DMS114 treated with DMSO at 0.1 percent for 48 hours (cell line): ENCODE results near the gene NCLN.
"Not testable (repeated sequence)": the region's sequence is repeated elsewhere in the genome, so short reads cannot be mapped to it uniquely, and the experiment has no call there.

Experiments
- DNase-seq: peaks from one replicate; lab custom pipeline; 2025; ENCODE audit not compliant: unreplicated experiment; lab: John Stamatoyannopoulos, UW

NCLN gene

DNA sequence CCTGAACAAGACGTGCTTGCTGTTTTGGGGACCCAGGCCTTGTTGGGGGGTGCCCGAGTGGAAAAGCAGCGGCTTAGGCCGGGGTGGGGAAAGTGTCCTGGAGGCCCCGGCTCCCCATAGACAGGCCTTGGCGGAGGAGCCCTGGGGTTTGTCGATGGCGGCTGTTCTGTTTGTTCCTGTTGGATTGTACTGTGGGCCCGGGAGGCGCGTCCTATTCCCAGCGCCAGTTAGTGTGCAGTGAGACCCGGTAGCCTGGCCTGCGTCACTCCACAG lies 11.1 kb downstream of the NCLN start:
- no peak for DNase-seq

DNA sequence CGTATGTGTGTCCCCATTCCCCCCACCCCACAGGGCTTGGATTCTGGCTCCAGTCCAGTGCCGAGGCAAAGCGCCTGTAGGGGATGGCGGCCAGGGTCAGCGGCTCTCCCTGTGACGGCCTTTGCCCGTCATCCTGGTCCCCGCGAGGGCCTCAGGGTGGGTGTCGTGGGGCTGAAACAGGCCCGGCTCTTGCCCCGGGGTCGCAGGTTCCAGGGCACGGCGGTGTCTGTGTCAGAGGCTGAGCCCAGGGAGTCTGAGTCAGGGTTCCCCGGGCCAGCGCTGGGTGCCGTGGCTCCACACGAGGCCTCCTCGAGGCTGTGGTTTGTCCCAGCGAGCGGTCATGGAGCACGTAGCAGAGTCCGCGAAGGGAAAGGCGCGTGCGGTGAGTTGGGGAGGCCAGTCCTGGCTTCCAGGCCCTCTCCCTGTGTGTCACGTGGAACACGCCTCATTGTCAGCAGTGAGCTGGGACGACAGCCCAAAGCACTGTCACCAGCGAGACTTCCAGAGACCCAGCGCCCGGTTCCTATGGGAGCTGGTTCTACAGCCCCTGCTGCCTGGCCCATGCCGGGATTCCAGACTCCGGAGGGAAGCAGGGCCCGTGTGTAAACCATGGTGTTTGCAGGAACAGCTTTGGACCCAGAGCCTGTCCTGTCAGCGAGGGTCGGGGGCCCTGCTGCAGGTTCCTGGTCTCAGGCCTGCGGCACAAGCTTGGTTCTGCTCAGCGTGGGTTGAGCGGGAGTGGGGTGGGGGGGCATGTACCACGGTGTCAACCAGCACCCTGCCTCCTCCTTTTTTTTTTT lies 13.4 kb downstream of the NCLN start:
- DNase-seq = no peak

DNA sequence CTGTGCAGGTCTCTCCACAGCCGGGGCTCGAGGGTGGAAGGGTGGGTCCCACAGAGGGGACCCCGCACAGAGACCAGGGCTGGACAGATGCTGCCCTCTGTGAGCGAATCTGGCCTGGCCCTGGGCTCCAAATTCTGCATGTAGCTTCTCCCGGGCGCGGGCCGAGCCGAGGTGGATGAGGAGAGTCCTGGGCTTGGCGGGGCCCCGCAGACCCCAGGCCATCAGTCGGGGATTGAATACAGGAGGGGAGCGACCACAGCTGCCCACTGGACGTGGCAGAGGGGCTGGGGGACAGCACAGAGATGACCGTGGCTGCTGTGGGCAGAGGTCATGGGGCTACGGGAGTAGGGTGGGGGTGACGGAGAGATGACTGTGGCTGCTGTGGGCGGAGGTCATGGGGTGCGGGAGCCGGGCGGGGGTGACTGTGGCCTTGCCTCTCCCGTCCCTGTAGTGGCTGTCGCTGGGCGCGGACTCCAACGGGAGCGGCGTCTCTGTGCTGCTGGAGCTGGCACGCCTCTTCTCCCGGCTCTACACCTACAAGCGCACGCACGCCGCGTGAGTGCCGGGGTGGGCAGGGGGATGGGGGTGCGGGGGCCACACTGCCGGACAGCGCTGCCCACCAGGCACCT lies 15.5 kb downstream of the NCLN start:
- DNase-seq = no peak

DNA sequence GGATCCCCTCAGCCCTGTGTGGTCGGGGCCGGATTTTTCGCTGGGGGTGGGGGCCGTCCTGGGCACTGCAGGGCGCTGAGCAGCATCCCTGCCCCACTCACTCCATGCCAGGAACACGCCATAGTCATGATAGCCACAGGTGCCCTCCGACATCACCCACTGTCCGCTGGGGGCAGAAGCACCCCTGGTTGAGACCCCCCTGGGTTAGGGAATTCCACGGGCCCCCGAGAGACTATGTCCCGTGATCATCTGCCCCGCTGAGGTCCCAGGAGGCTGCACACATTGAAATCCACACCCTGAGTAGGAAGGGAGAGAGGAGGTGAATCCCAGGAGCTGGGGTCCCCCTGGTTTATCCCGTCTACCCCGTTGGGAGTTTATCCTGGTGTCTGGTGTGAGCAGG lies 16.2 kb downstream of the NCLN start:
- DNase-seq = no peak

DNA sequence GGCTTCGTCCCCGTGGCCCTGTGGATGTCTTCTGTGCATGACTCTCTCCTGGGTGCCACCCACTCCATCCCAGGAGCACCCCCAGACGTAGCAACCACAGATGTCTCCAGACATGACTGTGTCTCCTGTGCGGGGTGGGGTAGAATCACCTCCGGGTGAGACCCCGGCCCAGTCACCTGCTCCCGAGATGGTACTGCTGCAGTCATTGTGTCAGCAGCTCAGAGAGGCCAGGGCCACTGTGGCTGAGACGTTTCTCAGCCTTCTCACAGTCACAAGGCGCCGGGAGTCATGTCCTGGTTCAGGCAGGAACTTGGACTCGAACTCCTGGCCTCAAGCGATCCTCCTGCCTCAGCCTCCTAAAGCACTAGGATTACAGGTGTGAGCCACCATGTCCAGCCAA lies 16.6 kb downstream of the NCLN start:
- no peak for DNase-seq

DNA sequence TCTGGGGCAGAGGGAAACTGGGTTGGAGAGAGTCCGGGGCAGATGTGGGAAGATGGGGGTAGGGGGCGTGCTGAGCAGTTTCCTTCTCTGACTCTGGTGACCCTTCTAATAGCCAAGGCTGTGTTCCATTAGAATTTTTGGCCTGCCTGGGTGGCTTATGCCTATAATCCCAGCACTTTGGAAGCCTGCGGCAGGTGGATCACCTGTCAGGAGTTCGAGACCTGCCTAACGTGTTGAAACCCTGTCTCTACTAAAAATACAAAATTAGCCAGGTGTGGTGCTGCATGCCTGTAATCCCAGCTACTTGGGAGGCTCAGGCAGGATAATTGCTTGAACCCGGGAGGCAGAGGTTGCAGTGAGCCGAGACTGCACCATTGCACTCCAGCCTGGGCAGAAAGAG lies 17.2 kb downstream of the NCLN start:
- DNase-seq = not testable (repeated sequence)

DNA sequence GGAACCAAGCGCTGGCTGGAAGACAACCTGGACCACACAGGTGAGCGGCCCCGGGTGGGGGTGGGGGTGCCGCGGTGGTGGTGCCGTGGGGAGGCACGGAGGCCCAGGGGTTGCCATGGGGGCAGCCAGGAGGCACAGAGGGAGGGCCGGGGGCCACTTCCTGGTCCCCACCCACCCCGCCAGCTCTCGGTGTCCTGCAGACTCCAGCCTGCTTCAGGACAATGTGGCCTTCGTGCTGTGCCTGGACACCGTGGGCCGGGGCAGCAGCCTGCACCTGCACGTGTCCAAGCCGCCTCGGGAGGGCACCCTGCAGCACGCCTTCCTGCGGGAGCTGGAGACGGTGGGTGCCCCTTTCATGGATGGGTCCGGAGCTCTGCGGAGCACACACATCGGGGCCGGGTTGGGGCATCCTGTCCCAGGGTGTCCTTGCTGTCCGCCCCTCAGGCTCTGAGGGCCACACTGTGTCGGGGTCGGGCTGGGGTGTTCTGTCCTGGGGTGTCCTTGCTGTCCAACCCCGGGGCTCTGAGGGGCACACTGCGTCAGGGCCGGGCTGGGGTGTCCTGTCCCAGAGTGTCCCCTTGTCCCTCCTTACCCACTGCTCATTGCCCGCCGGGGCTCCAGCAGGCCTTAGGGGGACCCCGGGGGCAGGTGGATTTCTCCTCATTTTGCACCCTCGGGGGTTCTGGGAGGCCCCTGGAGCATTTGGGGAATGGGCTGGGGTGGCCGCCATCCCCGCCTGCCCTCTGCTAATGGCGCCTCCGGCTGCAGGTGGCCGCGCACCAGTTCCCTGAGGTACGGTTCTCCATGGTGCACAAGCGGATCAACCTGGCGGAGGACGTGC lies 18.3 kb downstream of the NCLN start:
- DNase-seq = no peak

DNA sequence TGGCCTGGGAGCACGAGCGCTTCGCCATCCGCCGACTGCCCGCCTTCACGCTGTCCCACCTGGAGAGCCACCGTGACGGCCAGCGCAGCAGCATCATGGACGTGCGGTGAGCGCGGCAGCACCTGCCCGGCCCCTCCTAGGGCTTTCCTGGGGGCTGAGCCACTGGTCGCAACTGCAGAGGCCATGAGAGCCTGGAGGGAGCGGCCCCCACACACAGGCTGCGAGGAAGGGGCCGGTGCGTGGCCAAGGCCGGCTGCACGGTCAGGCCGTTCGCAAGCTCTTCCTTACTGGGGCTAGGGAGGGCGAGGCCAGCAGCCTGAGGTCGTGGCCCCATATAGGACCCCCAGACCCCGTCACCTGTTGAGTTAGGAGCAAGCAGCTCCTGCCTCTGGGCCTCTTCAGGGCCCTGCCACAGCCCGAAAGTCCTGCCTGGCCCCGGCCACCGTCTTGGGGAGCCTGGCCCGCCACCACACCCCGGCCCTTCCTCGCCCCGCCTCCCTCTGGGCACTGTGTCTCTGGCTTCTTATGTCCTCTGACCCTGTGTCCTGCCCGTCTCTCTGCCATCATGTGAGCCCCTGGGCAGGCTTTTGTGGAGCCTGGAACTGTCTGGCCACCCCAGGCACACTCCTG lies 19.0 kb downstream of the NCLN start:
- DNase-seq = no peak

DNA sequence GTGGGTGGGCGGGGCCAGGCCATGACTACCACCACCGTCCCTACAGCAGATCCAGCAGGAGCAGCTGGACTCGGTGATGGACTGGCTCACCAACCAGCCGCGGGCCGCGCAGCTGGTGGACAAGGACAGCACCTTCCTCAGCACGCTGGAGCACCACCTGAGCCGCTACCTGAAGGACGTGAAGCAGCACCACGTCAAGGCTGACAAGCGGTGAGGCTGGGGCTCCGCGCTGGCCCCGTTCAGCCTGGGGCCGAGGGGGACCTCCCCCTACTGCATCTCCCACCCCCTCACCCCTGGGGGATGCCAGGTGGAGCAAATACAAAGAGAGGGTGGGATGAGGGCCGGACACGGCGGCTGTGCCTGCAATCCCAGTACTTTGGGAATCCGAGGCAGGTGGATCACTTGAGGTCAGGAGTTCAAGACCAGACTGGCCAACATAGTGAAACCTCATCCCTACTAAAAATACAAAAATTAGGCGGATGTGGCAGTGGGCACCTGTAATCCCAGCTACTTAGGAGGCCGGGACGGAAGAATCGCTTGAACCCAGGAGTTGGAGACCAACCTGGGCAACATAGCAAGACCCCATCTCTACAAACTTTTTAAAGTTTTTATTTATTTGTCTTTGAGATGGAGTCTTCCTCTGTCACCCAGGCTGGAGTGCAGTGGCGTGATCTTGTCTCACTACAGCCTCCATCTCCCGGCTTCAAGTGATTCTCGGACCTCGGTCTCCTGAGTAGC lies 20.7 kb downstream of the NCLN start:
- DNase-seq = no peak

DNA sequence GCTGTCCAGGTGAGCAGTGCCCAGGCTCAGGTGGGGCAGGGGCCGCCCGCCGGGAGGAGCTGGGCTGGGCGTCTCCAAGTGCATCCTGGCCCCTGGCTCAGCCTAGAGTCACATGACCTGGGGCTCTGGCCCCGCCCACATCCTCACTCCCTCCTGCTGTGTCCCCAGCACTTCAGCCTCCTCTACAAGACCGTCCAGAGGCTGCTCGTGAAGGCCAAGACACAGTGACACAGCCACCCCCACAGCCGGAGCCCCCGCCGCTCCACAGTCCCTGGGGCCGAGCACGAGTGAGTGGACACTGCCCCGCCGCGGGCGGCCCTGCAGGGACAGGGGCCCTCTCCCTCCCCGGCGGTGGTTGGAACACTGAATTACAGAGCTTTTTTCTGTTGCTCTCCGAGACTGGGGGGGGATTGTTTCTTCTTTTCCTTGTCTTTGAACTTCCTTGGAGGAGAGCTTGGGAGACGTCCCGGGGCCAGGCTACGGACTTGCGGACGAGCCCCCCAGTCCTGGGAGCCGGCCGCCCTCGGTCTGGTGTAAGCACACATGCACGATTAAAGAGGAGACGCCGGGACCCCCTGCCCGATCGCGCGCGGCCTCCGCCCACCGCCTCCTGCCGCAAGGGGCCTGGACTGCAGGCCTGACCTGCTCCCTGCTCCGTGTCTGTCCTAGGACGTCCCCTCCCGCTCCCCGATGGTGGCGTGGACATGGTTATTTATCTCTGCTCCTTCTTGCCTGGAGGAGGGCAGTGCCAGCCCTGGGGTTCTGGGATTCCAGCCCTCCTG lies 21.9 kb downstream of the NCLN start:
- DNase-seq = no peak

DNA sequence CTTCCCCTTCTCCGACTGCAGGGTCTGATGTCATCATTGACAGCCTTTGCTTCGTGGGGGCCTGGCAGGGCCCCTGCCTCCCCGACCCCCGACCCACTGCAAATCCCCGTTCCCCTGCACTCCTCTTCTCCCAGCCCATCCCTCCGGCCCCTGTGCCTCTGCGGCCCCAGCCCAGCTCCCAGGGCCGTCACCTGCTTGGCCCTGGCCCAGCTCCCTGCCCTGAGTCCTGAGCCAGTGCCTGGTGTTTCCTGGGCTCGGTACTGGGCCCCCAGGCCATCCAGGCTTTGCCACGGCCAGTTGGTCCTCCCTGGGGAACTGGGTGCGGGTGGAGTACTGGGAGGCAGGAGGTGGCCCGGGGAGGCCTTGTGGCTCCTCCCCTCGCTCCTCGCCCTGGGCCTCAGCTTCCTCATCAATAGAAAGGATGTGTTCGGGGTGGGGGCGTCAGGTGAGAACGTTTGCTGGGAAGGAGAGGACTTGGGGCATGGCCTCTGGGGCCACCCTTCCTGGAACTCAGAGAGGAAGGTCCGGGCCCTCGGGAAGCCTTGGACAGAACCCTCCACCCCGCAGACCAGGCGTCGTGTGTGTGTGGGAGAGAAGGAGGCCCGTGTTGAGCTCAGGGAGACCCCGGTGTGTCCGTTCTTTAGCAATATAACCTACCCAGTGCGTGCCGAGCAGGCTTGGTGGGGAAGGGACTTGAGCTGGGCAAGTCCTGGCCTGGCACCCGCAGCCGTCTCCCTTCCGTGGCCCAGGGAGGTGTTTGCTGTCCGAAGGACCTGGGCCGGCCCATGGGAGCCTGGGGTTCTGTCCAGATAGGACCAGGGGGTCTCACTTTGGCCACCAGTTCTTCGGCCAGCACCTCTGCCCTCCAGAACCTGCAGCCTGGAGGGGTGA lies 22.8 kb downstream of the NCLN start:
- DNase-seq = no peak

DNA sequence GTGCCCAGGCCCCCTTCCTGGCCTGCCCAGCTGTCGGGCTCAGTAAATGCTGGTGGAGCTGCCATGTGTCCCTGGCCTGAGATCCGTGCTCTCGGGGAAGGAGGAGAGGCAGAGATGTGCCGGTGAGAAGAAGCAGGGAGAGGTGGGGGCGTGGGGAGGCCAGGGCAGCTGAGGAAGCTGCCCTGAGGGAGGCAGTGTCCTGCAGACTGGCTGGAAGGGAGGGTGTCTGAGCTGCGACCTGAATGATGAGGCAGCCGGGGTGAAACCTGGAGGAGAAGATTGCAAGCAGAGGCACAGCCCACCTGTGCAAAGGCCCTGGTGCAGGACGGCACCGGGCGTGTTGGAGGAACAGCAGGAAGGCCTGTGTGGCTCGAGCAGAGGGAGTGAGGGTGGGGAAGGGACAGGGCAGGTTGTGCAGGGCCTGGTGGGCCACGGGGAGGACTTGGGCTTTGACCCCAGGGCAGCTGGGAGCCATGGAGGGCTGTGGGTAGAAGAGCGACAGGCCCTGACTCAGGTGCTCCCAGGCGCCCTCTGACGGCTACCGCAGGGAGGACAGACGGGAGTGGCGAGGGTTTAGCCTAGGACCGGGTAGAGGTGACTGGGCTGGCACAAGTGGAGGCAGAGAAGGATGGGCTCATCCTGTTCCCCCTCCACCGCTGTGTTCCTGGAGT lies 24.8 kb downstream of the NCLN start:
- DNase-seq = no peak

DNA sequence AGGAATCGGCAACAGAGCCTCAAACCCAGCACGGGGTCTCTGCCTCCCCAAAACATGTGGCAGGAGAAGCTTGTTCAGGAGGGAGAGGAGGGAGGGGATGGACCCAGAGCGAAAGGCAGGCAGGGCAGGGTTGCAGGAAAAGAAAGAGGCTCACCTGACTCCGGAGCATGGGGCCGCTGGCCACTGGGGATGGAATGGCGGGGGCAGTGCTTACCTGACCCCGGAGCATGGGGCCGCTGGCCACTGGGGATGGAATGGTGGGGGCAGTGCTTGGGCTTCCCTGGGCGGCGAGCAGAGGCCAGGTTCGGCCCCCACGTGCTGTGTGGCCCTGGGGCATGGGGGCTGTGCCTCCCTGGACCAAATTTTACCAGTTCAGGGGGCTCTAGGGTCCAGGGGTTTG lies 25.5 kb downstream of the NCLN start:
- no peak for DNase-seq

DNA sequence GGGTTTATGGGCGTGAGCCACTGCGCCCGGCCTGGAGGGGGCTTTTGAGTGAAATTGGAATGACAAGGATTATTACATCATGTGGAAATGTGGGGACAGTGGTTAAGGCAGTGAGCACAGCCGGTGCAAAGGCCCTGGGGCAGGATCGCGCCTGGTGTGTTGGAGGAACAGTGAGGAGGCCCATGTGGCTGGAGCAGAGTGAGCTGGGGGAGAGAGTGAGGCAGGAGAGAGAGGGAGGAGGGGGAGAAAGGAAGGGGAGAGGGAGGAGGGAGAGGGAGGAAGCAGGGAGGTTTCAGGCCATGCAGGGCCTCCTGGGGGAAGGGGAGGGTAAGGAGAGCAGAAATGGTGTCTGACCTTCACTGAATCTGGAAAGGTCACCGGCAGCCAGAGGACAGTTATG lies 27.4 kb downstream of the NCLN start:
- no peak for DNase-seq

DNA sequence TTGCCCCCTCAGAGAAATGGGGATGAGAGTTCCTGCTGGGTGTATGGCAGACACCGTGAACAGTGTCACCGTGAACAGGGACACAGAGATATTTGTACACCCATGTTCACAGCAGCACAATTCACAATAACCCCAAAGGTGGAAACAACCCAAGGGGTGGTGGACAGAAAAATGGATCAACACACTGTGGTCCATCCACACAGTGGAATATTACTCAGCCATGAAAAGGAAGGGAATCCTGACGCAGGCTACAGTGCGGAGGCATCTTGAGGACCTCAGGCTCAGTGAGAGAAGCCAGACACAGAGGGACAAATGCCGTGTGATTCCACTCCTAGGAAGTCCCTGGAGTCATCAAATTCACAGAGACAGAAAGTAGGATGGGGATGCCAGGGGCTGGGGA lies 31.1 kb downstream of the NCLN start:
- DNase-seq = no peak

DNA sequence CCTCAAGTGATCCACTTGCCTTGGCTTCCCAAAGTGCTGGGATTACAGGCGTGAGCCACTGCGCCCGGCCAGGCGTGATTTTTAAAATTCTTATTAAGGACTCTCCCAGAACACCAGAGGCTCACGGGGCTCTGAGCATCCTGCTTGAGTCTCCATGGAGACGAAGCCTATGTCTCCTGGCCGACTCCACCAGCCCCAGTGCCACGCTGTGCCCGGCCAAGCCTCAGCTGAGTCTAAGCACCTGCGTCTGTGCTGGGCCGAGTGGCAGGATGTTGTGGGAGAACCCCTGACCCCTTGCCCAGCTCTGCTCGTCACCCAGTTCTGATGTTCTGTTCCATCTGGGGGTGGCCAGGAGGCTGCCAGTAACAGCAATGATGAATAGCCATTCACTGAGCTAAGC lies 34.8 kb downstream of the NCLN start:
- no peak for DNase-seq

DNA sequence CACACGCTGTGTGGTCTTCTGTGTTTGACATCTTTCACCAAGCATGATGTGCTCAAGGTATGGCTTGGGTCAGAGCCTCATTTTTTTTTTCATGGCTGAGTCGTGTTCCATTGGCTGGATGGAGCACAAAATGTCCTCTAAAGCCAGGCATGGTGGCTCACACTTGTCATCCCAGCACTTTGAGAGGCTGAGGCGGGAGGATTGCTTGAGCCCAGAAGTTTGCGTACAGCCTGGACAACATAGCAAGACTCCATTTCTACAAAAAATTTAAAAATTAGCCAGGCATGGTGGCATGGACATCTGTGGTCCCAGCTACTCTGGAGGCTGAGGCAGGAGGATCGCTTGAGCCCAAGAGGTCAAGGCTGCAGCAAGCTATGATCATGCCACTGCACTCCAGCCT lies 35.8 kb downstream of the NCLN start:
- not testable (repeated sequence) for DNase-seq

DNA sequence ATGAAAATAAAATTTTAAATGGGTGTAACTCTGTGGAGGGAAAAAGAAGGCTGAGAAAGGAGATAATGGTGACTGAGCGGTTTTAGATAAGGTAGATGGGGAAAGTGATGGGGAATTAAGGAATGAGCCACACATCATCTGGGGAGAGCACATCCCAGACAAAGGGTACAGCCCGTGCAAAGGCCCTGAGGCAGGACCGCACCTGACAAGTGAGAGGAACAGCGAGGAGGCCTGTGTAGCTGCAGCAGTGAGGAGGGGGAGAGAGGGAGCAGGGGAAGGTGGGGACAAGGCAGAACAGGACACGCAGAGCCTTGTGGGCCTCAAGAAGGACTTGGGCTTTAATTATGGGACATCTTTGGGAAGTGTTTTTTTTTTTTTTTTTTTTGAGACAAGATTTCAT lies 37.0 kb downstream of the NCLN start:
- DNase-seq = no peak
